Right forelimb (tissue), 1 donor: ENCODE results near the gene CASP1.
"Not testable (repeated sequence)": the region's sequence is repeated elsewhere in the genome, so short reads cannot be mapped to it uniquely, and the experiment has no call there.

ENCODE experiments used
- DNase-seq: peaks from one replicate; pipeline ENCODE4 v3.0.0-alpha.2; 2018

Gene CASP1

DNA sequence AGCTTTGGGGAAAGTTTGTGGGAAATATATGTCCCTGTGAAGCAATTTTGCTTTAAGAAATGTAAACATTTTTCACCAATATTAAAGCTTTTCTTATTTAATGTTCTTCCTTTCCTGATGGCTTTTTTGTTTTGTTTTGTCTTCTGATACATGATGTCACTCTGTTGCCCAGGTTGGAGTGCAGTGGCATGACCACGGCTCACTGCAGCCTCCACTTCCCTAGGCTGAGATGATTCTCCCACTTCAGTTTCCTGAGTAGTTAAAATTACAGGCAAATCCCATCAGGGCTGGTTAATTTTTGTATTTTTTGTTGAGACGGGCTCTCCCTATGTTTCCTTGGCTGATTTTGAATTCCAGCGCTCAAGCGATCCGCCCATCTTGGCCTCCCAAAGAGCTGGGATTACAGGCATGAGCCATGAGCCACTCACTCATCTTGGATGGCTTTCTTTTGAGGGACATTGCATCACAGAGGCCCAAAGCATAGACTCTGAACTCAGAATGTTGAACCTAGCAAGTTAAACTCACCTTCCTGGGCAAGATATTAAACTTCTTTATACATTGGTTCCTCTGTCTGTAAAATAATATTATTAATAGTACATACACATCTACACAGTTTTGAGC, 10.8 kb upstream of the CASP1 start:
- DNase-seq: no peak

- not testable (repeated sequence) for DNase-seq
Measured at GRCh38 chr11:105044557-105045524, 9.9 kb upstream of the CASP1 start, which contains the start of gene CARD16. Gene CARD16, minus strand, starts transcription at chr11:105045335. Its CDS starts 38 bp downstream, at chr11:105045297.

GRCh38 chr11:105042178-105042577, 7.2 kb upstream of the CASP1 start:
- no peak for DNase-seq

DNA sequence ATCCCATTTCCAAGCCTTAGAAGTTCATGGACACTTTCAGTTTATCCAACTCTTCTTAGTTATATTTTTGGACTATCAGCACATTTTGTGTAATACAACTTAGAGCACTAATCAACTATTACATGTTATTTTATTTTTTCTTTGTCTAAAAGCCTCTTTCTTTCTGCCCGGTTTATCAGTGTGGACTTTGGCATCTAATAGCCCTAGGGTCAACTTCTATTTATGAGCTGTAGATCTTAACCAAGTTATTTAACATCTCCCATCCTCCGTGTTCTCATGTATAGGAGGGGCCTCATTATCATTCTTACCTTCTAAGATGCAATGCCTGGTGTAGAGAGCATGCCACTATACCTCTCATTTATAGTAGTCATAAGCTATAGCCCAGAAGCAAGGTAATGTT, 5.8 kb upstream of the CASP1 start:
- DNase-seq: no peak

DNA sequence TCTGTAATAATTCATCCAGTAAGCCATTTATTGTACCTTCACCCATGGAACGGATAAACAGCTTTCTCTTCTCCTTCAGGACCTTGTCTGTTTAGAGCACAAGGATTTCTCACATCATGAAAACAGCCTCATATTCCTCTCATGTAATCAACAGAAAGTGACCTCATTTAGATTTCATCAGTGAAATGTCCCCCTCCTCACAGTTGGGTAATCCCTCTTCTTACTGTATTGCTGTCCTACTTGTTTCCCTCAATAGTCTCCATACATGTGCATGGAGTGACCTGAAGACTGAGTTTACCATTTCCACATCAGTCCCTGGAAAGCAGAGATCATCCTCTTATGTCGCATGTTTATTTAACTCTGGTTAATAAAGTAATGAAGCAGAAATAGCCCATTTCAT, 556 bp downstream of the CASP1 start:
- DNase-seq: not testable (repeated sequence)

DNA sequence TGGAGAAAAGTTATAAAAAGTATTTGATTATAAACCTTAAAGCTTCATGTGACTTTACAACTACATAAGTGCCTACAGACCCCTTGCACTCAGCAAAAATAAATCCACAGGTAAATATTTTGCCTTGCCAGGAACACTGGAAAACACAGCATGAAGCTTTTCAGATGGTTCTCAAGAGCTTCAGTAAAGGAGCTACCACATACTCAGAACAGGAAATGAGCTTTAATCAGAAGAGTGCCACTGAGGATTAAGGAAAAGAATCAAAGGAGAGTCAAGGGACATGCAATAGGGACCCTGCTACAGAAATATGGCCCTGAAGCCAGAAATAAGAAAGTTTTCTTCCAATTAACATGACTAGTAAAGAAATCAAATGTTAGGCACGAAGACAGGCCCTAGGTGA, 1.2 kb downstream of the CASP1 start:
- DNase-seq: no peak

DNA sequence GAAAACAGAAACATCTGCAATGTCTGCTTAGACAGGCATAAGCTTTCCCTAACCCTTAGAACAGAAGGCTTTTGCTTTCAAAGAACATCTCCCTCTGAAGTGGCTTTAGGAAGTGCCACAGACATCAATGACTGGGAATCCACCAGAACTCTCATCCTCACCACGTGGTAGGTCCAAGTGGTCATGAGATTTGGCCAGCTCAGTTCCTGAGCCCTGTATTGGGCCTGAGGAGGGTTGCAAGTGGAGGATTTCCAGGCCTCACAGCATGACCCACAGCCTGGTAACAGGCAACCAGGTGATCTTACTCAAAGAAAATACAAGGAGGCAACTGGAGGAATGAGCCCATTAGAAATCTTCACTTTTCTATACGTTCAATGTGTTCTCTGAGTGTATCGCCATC, 1.6 kb downstream of the CASP1 start:
- DNase-seq: no peak

- no peak for DNase-seq
Measured at GRCh38 chr11:105032495-105032894, 2.4 kb downstream of the CASP1 start.

GRCh38 chr11:105027678-105028077, 7.3 kb downstream of the CASP1 start:
- no peak for DNase-seq

- no peak for DNase-seq
Measured at GRCh38 chr11:105024394-105024793, 10.6 kb downstream of the CASP1 start.

DNA sequence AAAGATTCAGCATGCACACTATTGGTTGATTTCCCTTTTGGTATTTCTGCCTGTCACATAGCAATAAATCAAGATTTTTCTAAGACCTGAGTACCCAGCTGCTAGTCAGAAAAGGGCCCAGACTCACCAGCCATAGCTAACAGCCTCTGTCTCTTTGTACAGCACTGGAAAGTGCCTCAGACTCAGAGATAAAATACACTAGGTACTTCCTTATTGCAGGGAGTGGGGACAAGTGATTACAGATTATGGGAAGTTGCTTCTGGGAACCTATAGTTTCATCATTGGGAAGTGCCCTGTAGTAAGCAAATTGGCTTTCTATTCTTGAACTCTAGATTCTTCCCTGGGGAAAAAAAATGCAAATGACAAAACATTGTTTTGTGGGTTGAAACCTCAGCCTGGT, 11.9 kb downstream of the CASP1 start, which contains the start of gene CASP5:
CASP5 (minus strand) TSS at position 166 of the 400 bp plus-strand sequence; CDS start at position 134, 32 bp downstream.
- DNase-seq: no peak

GRCh38 chr11:105022527-105022926, 12.4 kb downstream of the CASP1 start:
- no peak for DNase-seq

DNA sequence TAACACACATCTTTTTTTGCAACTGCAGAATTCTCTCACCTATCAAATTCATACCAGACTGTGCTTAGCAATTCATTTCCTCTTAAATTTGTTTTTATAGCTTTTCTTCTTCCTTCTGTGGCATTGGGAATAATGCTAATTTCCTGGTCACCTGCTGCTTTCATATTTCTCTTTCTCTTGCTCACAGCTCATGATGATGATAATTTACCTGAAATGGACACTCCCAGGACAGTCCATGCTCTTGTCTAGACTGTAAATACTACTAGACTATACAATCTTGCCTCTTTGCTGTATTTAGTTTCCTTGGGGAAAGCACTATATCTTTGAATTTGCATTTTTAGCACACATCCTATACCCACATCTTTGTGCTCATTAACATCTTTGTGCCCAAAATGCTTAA, 27.5 kb downstream of the CASP1 start:
- DNase-seq: no peak

DNA sequence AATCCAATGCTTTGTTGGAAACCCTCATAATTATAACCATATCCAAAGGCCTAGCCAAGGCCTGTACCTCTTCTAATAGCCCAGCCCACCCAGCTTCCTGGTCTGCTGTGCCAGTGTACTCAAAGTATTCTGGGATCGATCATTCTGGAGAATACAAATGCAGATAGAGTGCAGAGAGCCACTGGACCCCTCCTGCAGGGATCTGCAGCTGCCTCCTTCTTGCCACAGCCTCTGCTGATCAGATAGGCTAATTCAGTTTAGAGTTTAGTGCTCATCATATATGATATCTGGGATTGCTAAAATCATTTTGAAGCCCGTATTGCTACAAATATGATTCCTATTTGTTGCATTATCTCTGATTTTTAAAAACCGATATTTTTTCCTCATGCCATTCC, 29.5 kb downstream of the CASP1 start:
- DNase-seq: no peak

GRCh38 chr11:105004021-105004420, 30.9 kb downstream of the CASP1 start:
- DNase-seq: no peak

DNA sequence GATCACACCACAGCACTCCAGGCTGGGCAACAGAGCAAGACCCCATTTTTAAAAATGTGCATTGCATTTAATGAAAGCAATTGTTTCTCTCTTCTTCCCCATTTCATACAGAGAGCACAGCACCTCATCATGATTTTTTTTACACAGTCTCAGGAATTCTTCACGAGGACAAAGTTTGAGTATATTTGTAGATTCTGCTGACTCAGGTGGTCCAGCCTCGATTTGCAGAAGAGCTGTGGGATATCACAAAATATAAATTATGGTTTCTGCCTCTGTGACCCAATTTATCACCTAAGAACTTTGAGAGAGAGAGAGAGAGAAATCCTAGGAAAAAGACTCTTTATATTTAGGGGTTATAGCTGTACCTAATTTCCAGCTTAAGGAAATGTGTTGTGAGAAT, 31.8 kb downstream of the CASP1 start:
- DNase-seq: no peak

DNA sequence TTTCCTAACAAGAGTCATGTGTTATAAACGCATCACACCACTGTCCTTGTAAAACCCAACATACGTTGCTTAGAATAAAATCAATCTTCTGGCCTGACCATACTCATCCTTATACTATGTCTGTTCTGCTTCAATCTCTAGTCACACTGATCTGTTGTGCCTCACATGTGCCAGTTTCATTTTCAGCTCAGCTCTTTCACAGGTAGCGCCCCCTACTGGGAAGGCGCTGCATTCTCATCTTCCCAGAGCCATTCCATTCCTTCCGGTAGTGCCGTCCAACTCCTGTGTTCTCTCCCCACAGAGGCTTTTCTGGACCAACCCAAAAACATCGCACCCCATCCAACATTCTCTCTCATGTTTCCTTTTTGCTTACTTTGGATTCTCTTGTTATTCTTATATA, 34.1 kb downstream of the CASP1 start:
- DNase-seq: no peak

- no peak for DNase-seq
Measured at GRCh38 chr11:105000167-105000566, 34.8 kb downstream of the CASP1 start.

GRCh38 chr11:104999721-105000120, 35.2 kb downstream of the CASP1 start:
- DNase-seq: no peak

DNA sequence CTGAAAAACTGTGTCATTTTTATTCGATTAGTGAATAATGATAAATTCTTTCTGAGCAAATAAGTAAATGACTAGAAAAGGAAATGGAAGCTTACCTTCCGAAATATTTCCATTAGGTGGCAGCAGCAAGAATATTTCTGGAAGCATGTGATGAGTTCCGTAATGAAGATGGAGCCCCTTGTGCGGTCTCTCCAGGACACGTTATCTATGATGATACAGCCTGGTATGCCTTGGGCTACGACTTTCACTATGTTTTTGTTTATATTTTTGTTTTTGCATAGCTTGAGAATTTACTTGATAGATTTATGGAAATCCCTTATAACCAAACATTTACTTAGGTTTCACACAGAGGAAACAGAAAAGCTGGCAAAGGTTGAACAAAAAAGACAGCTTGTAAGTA, 37.7 kb downstream of the CASP1 start:
- no peak for DNase-seq

GRCh38 chr11:104995001-104995408, 39.9 kb downstream of the CASP1 start:
- DNase-seq: no peak

- DNase-seq: no peak
Measured at GRCh38 chr11:104992781-104993180, 42.2 kb downstream of the CASP1 start.

- DNase-seq: no peak
Measured at GRCh38 chr11:104991994-104992393, 43.0 kb downstream of the CASP1 start.

GRCh38 chr11:104984808-104985207, 50.1 kb downstream of the CASP1 start:
- DNase-seq: no peak
